ENCODE results near the gene LSP1. TPM values are rescaled to one million over a fixed set of nuclear protein-coding genes. Genes with fewer than 3 reads are reported as not detected.

Gene LSP1
- total RNA-seq, 1 donor from 2014 or later: 89.6 TPM

DNA sequence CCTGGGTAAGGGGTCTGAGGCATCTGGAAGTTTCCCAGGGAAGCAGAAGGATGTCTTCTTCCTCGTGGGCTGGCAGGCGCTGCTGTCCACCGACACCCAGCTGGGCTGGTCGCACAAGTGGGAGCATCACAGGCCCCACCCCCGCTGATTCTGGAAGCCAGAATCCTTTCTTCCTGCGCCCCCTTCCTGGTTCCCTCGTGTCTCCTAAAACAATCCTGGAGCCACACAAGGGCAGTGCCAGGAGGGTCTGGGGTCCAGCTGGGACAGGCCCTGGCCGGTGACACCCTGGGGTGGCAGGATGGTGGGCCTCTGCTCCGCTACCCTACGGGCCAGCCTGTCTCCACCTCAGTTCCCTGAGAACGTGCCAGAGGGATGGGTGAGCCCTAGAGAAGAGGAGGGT lies 4.2 kb downstream of the LSP1 start:
- ATAC-seq: no peak
- no peak for DNase-seq (ENCODE audit: low spot score)
- intact Hi-C loops (cut with DNase I): no loop called here

DNA sequence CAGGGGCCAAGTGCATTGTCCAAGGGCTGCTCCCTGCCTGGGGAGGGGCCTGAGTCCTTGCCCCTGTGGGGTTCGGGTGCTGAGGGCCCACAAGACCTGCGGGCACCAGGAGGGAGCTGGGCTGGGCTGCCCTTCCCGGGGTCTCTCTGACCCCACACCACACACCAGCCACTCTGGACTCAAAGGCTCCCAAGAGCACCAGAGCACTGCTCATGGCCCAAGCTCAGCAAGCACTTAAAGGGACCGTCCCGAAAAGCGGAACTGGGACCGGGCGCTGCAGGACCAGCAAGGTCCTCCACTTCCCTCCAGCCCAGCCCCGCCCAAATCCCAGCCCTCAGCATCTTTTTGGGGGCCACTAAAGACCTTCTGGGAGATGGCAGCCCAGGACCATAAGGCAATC lies 5.3 kb downstream of the LSP1 start:
- intact Hi-C loops (cut with DNase I): no loop called here
- no peak for ATAC-seq
- no peak for DNase-seq (ENCODE audit: low spot score)

DNA sequence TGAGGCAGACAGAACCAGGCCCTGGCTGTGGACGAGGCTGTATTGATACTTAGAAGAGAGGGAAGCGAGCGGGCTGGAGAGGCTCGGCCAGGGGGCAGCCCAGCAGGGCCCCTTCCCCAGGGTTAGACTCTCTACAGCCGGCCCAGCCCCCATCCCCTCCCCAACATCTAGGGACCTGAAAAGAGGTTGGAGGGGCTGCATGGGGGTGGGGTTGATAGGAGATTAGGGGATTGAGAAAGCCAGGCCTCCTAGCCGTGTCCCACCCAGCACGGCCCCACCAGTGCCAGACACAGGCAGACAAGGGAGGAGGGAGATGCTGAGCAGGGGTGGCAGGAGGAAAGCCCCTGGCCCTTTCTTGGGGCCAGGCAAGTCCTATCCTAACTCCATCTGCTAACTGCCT lies 5.7 kb downstream of the LSP1 start:
- ATAC-seq (no peak), DNase-seq (ENCODE audit: low spot score) (no peak)
- intact Hi-C loops (cut with DNase I): no loop called here

DNA sequence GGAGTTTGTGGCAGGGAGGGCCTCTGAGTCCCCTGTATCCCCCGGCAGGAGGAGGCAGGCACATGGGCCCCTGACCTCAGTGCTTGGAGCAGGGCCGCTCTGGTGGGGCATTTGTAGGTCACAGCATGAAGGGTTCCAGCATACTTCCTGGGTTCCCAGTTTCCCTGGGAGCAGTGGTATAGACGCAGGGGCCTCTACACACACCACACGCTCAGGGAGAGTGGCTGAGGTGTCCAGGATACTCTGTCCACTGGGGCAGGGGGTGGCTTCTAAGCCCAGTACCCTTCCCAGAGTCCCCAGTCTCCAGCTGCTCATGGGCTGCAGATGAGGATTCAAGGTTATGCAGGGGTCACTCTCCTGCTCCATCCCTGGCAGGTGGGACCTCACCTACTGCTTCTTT lies 6.1 kb downstream of the LSP1 start:
- intact Hi-C loops (cut with DNase I): no loop called here
- DNase-seq (ENCODE audit: low spot score) (no peak), ATAC-seq (no peak)

DNA sequence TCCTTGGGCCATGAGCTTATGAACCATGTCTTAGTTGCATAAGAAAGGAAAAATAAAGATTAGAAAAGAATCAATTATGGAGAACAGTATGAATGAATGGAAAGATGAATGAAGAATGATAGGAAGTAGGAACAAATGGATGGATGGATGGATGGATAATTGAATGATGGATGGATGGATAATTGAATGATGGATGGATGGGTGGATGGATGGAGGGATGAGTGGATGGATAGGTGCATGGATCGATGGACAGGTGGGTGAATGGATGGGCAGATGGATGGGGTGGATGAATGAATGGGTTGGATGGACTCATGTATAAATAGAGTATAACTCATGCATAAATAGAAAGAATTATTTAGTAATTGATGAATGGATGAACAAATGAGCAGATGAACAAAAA lies 7.2 kb downstream of the LSP1 start:
- ATAC-seq (no peak), DNase-seq (ENCODE audit: low spot score) (no peak)
- intact Hi-C loops (cut with DNase I): loop anchor here (1.0 kb wide), 1 partner anchor 31 kb away; the partner anchor contains the start of gene PRR33

DNA sequence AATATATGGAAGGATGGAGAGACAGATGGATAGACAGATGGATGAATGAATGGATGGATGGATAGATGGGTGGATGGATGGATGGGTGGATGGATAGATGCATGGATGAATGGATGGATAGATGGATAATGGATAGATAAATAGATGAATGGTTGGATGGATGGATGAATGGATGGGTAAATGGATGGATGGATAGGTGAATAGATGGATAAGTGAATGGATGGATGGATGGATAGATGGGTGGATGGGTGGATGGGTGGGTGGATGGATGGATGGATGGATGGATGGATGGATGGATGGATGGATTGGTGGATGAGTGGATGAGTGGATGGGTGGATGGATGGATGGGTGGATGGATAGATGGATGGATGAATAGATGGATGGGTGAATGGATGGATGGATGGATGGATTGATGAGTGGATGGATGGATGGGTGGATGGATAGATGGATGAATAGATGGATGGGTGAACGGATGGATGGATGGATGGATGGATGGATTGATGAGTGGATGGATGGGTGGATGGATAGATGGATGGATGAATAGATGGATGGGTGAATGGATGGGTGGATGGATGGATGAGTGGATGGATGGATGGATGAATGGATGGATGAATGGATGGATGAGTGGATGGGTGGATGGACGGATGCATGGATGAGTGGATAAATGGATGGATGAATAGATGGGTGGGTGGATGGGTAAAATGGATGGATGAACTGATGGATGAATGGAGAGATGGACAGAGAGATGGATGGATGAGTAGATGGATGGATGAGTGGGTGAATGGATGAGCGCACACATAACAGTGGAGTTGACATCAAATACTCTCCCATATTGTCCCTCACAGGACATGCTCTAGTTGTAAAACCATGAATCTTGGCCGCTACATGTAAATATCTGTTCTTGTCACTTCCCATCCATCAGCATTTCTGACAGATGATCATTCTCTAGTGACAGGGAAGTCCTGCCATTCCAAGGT lies 8.8 kb downstream of the LSP1 start:
- ATAC-seq (no peak), DNase-seq (ENCODE audit: low spot score) (no peak)
- intact Hi-C loops (cut with DNase I): no loop called here

DNA sequence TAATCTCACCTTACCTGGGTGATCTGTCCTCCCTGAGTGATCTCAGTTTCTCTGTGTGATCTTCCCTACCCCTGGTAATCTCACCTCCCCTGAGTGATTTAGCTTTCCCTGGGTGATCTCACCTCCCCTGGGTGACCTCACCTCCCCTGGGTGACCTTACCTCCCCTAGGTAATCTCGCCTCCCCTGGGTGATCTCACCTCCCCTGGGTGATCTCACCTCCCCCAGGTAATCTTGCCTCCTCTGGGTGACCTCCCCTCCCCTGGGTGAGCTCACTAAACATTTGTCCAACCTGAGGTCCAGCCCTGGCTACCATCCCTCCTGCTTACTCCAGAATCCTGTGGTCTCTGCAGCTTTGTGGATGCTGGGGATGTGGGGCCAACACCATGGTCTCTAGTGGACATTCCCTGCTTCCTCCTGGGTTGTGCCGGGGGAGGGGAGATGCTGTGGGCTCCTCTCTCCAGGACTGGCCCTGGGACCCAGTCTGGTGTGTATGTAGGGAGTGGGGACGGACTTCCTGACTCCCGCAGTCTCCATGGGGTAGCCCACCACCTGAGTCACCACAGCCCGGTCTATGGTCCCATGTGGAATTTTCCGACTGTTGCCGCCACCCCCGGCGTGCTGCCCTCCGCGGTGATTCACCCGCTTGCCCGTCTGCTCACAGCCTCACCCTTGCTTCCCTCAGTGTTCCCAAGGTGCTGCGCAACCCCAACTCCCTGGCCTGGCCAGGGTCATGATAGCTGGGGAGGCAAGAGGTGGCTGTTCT lies 9.9 kb downstream of the LSP1 start:
- DNase-seq (ENCODE audit: low spot score) (no peak), ATAC-seq (peak; percentile 2)
- intact Hi-C loops (cut with DNase I): no loop called here

DNA sequence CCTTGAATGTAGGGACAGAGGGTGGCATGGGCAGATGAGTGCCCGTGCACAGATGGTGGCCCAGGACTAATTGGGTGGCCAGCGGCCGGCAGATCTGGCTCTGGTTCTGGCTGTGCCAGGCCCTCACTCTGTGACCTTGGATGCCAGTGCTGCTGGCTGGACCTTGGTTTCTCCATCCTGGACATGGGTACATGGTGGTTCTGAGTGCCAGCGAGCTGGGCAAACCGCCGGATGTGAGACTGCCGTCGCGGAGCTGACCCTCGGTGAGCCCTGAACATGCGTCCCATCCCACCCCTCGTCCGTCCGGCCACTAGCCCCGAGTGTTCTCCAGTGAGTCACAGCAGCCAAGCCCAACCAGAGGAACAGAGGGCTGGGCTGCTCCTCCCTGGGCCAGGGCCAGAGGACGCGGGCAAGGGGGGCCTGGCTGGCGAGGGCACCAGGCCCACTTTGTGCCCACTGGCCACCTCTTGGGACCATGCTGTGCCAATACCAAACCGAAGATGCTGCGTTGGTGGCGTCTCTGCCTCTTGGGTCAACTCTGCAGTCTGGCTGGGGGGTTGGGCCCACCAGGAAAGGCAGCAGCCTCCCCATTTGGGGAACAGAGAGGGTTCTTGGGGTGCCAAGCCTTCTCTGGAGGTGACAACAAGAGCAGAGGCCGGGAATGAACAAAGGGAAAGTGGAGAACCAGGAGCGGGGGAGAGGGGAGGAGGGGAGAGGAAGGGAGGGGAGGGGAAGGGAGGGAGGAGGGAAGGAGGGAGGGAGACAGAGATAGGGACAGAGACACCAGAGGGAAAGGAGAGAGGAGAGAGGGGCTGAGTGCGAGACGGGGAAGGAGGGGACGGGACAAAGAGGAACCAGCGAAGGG lies 10.7 kb downstream of the LSP1 start:
- peak; percentile 92 for ATAC-seq
- intact Hi-C loops (cut with DNase I): no loop called here
- peak; percentile 87 for DNase-seq (ENCODE audit: low spot score)

DNA sequence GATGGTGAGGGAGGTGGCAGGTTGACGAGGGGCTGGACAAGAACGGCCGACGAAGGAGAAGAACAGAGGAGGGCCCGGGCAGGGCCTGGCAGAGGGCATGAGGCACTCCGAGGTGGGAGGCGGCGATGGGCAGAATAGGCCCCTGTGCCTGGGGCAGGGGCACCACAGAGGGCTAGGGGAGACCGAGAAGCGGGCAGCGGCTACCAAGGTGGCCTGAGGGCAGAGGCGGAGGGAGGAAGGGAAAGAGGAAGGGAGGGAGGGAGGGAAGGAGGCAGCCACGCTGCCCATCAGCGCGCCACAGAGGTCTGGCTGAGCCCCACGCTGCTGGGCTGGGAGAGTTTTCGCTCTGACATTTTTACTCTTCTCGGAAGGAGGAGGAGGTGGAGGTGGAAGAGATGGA lies 11.3 kb downstream of the LSP1 start:
- ATAC-seq (peak; percentile 17), DNase-seq (ENCODE audit: low spot score) (no peak)
- intact Hi-C loops (cut with DNase I): no loop called here

DNA sequence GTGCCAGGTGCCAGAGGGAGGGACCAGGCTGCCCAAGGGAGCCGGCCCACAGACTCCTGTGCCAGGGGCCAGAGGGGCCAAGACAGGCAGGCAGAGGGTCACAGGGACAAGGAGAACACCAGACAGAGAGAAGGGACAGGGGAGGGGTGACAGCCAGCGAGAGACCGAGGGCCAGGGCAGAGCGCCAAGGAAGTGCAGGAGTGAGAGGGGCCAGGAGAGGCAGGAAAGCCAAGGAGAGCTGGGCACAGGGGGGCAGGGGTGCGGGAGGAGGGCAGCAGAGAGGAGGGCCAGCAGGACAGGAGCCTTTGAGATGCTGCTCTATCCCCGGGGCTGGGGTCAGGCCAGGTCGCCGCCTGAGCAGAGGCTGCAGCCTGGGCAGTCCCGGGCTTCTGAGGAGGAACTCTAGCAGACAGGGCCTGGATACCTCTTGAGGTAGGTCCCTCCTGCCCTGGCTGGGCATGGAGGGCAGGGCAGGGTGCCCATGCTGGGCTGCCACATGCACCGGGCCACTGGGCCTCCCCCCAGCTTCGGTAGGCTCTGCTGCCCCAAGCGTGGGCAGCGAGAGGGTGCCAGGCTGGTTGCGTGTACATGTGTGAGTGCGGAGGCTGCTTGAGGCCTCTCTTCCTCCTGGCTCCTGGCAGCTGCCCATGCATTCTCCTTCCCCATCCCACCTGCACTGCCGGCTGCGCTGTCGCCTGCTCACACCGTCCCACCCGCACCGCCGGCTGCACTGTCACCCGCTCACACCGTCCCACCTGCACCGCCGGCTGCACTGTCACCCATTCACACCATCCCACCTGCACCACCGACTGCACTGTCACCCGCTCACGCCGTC lies 12.2 kb downstream of the LSP1 start:
- intact Hi-C loops (cut with DNase I): no loop called here
- ATAC-seq: peak; percentile 14
- DNase-seq (ENCODE audit: low spot score): no peak

DNA sequence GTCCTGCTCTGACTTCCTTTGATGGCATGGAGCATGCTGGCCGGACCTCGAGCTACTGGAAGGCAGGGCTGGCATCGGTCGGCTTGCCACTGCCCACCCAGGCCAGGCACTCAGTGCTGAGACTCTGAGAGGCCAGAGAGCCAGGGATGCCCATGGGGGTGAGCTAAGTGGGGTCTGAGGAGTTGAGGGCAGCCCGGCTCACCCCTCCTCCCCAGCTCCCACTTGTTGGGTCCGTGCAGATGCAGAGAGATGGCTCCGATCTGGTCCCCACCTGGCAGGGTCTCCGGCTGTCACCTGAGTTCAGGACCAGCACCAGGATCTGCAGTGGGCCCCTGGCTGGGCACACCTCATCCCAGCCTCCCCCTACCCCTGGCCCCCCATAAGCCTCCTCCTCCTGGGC lies 13.3 kb downstream of the LSP1 start:
- no peak for ATAC-seq
- intact Hi-C loops (cut with DNase I): no loop called here
- no peak for DNase-seq (ENCODE audit: low spot score)

DNA sequence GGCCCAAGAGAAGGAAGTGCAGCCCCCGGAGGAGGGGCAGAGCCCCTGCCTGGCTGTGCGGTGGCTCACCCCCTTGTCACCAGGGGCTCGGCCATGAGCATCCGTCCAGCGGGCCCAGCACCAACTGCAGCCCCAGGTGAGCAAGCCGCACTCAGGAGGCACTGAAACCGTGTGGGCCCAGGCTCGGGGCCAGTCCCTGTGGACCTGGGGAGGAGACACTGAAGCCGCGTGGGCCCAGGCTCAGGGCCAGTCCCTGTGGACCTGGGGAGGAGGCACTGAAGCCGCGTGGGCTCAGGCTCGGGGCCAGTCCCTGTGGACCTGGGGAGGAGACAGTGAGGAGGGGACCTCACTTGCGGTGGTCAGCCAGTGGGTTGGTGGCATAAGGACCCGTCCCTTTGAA lies 13.9 kb downstream of the LSP1 start:
- DNase-seq (ENCODE audit: low spot score) (no peak), ATAC-seq (no peak)
- intact Hi-C loops (cut with DNase I): no loop called here

DNA sequence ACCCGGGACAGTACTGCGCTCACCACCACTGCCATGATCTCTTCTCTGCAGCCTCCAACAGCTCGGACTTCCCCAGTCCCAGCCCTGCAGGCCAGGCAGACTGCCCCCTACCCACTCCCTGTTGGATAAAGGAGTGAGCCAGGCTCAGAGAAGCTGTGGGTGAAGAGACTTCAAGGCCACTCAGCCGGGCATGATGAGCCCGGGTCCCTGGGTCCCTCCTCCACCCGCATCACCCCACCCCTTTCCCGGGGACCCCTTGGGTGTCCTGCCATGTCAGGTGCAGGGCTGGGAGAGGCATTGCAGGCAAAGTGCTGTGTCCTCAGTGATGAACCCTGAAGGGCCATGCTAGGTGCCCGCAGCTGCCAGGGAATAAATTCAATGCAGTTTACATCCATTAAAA lies 14.5 kb downstream of the LSP1 start:
- DNase-seq (ENCODE audit: low spot score): no peak
- no peak for ATAC-seq
- intact Hi-C loops (cut with DNase I): no loop called here

DNA sequence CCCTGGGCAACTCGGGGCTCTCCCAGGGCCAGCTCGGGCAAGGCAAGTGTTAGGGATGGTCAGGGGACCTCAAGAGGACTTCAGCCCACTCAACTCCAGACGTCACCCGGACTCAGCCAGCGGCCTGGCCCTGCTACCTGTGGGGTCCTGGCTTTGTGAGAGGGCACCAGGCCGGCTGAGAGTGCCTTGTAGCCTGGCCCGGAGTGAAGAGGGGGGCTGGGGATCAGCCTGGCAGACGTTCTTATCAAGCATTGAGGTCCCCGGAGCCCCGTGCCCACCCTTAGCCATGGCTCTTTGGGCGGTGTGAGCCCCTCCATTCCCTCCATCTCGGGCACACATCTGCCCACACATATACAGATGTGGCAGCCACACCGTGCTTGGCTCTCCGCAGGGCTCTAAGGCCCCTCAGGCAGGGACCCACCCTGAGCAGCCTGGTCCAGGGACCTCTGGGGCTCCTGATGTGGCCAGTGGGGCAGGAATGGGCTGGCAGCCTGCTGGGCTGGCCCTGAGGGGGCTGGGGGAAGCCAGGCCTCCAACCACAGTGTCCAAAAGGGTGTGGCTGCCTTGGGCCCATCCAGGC lies 15.3 kb downstream of the LSP1 start:
- ATAC-seq: no peak
- intact Hi-C loops (cut with DNase I): no loop called here

DNA sequence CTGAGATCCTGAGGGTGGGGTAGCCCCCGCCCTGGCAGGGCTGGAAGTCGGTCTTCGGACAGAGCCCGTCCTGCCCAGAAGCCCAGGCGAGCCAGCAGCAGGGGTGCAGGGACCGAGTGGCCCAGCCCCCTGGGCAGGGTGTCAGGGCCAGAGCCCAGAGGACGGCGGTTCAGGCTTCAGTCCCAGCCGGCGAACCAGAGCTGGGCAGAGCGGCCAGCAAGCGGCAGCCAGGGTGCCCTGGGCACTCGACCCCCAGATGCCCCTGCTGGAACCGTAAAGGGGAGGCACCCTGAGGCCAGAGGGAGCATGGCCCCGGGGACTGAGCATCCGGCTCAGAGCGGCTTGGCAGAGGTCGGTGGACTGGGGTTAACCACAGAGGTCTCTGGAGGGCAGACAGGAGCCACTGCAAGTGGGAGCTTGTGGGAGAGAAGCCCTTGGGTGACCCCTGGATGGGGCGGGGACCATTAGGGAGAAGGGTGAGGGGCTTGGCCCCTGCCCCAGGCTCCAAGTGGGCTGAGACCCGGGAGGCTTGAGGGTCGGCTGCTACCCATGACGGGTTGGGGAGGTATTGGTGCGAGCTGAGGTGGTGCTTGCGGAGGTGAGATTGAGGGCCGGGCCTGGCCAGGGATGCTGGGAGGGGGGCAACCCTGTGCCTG lies 15.9 kb downstream of the LSP1 start:
- intact Hi-C loops (cut with DNase I): no loop called here
- DNase-seq (ENCODE audit: low spot score) (no peak), ATAC-seq (peak; percentile 1)

More for the DNA sequence above, 15.3 kb downstream of the LSP1 start:
- DNase-seq (ENCODE audit: low spot score): no peak

DNA sequence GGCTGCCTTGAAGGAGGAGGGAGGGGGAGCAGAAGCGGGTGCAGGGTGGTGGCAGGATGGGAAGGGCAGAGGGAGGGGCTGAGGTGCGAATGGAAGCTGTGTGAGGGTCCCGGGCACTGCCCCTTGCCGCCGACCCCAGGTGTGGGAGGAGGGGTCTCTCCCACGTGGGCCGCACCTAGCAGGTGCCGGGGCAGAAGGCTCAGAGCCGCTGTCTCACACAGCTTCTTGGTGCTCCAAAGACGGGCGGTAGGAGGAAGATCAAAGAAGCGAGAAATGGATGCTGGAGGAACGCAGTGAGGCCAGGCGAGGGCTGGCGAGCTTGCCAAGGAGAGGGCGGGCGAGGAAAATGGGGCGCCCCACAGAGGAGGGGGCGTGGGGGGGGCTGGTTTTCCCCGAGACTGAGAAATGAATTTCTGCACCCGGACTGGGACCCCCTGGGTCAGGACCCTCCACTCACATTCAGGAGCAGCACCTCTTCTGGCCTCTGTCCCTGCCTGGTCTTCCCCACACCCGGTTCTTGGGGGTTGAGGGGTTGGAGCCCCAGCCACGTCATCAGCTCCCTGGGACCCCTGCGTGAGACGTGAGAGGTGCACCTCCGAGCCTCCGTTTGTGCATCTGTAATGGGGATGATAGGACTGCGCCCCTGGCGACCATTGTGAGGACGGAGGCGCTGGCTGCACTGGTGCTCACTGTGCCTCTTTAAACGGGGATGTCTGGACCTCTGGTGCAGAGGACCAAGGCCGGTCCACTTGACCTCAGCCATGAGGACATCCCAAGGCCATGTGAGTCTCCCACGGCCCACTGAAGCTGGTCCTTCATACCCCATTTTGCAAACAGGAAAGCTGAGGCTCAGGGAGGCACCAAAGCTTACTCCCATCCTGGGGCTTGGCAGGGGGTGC lies 16.8 kb downstream of the LSP1 start:
- no peak for DNase-seq (ENCODE audit: low spot score)
- peak; percentile 58 for ATAC-seq
- intact Hi-C loops (cut with DNase I): no loop called here

DNA sequence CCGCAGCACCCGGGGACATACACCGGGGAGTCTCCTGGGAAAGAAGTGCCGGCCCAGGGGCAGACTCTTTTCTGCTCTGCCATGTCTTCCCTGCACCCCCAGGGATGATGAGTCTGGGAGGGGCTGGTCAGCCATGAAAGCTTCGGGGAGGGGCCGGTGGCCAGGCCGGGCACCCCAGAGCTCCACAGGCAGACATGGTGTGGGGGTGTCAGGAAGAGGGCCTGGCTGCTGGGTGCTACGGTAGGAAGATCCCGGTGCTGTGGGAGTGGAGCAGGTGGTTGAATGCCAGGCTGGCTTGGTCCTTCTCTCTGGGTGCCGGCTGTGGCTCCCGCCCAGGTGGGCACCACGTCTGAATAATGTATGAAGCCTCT lies 17.4 kb downstream of the LSP1 start:
- peak; percentile 6 for ATAC-seq
- no peak for DNase-seq (ENCODE audit: low spot score)

More for the DNA sequence above, 17.4 kb downstream of the LSP1 start:
- intact Hi-C loops (cut with DNase I): no loop called here

All from sciatic nerve (tissue), 2 donors.